ENCODE data around the gene NPPB. TPM values are rescaled to one million over a fixed set of nuclear protein-coding genes. Genes with fewer than 3 reads are reported as not detected.

NPPB gene
- polyA plus RNA-seq, 1 donor (not counting 4 experiments of a cell fraction or from before 2014, with no cell fraction given), result not detected

DNA sequence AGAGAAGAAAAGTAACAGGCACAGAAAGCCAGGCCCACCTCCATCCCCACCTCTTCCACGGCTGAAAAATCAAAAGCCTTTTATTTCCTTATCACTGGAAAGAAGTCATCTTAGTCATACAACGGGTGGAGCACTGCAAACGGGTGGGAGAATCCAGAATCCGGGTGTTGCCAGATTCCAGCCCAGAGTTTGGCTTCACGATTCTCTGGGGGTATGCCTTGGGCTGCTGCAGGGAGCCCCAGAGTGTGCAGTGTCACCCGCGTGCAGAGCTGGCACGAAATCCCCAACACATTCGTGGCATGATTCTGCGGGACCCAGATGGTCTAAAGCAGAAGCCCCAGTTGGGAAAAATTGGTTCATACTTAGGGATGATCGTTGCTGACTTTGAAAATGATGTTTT, 8.6 kb downstream of the NPPB start:
- H3K27ac ChIP-seq (ENCODE audit: control insufficient read depth, insufficient read depth, low read length), result no peak overlapping the region
- peaks cover 4 to 8% of the 10 kb centered on the region in 2 experiments for H3K36me3 ChIP-seq (ENCODE audit: control insufficient read depth in 2 of 2, extremely low read depth in 1 of 2, insufficient read depth in 2 of 2, low read length in 2 of 2)
- dilution Hi-C loops (cut with MboI; ENCODE audit: extremely low pct_ligation_motif_present, low sequenced_read_pairs), result no loop called here
- H3K4me3 ChIP-seq (ENCODE audit: control insufficient read depth in 2 of 3, extremely low read depth in 1 of 3, insufficient read depth in 2 of 3, low read depth in 1 of 3, low read length in 3 of 3), result no peak overlapping the region
- no peak overlapping the region for H3K4me2 ChIP-seq (ENCODE audit: control insufficient read depth, extremely low read depth, insufficient read depth, low read depth, low read length)
- no peak for DNase-seq (ENCODE audit: low read depth, low spot score)
- TF ChIP-seq EZH2 (IDR thresholded peaks at IDR 0.05; ENCODE audit: low read length) (no peak), CTCF (optimal IDR thresholded peaks at IDR 0.05 in 1 of 3, IDR thresholded peaks at IDR 0.05 in 1 of 3, conservative IDR thresholded peaks at IDR 0.05 in 1 of 3; ENCODE audit: extremely low read depth in 1 of 3, insufficient read depth in 2 of 3, low read length in 3 of 3) (no peak)
- H3K79me2 ChIP-seq (ENCODE audit: control insufficient read depth, insufficient read depth, low read length), result no peaks in the 10 kb centered on the region
- FAIRE-seq, result no peak
- peaks cover 2% of the 10 kb centered on the region for H4K20me1 ChIP-seq (ENCODE audit: control insufficient read depth, extremely low read depth, insufficient read depth, low read length)
- H2AFZ ChIP-seq (ENCODE audit: control insufficient read depth, low read length), result no peak overlapping the region
- no peaks in the 10 kb centered on the region for H3K9me1 ChIP-seq (ENCODE audit: control insufficient read depth, extremely low read depth, insufficient read depth, low read length)
- H3K4me1 ChIP-seq (ENCODE audit: control insufficient read depth, extremely low read depth, insufficient read depth, low read length), result no peaks in the 10 kb centered on the region
- no peak overlapping the region for H3K9ac ChIP-seq (ENCODE audit: control insufficient read depth, extremely low read depth, insufficient read depth, low read length)
- no peaks in the 10 kb centered on the region for H3K9me3 ChIP-seq (ENCODE audit: control insufficient read depth, low read depth, low read length)
- peaks cover 4% of the 10 kb centered on the region for H3K27me3 ChIP-seq (ENCODE audit: control insufficient read depth, extremely low read depth, insufficient read depth, low read length)

GRCh38 chr1:11848373-11848700, 10.4 kb downstream of the NPPB start:
- Histone ChIP-seq H3K9me3 (ENCODE audit: control insufficient read depth, low read depth, low read length) (no peaks in the 10 kb centered on the region), H3K79me2 (ENCODE audit: control insufficient read depth, insufficient read depth, low read length) (no peaks in the 10 kb centered on the region), H4K20me1 (ENCODE audit: control insufficient read depth, extremely low read depth, insufficient read depth, low read length) (peaks cover 2% of the 10 kb centered on the region), H2AFZ (ENCODE audit: control insufficient read depth, low read length) (no peak overlapping the region), H3K9me1 (ENCODE audit: control insufficient read depth, extremely low read depth, insufficient read depth, low read length) (no peaks in the 10 kb centered on the region), H3K27ac (ENCODE audit: control insufficient read depth, insufficient read depth, low read length) (no peak overlapping the region), H3K9ac (ENCODE audit: control insufficient read depth, extremely low read depth, insufficient read depth, low read length) (no peak overlapping the region), H3K4me2 (ENCODE audit: control insufficient read depth, extremely low read depth, insufficient read depth, low read depth, low read length) (no peak overlapping the region), H3K36me3 (ENCODE audit: control insufficient read depth in 2 of 2, extremely low read depth in 1 of 2, insufficient read depth in 2 of 2, low read length in 2 of 2) (peaks cover 10 to 22% of the 10 kb centered on the region in 2 experiments), H3K4me1 (ENCODE audit: control insufficient read depth, extremely low read depth, insufficient read depth, low read length) (no peaks in the 10 kb centered on the region), H3K27me3 (ENCODE audit: control insufficient read depth, extremely low read depth, insufficient read depth, low read length) (no peaks in the 10 kb centered on the region), H3K4me3 (ENCODE audit: control insufficient read depth in 2 of 3, extremely low read depth in 1 of 3, insufficient read depth in 2 of 3, low read depth in 1 of 3, low read length in 3 of 3) (no peak overlapping the region)
- TF ChIP-seq EZH2 (IDR thresholded peaks at IDR 0.05; ENCODE audit: low read length) (no peak), CTCF (optimal IDR thresholded peaks at IDR 0.05 in 1 of 3, IDR thresholded peaks at IDR 0.05 in 1 of 3, conservative IDR thresholded peaks at IDR 0.05 in 1 of 3; ENCODE audit: extremely low read depth in 1 of 3, insufficient read depth in 2 of 3, low read length in 3 of 3) (no peak)
- FAIRE-seq (no peak), DNase-seq (ENCODE audit: low read depth, low spot score) (no peak)
- dilution Hi-C loops (cut with MboI; ENCODE audit: extremely low pct_ligation_motif_present, low sequenced_read_pairs), result no loop called here

All from keratinocyte (primary cell).